Activated T-cell treated with anti-CD3 and anti-CD28 coated beads for 48 hours (primary cell): ENCODE data around the gene REXO5.
"Not testable (repeated sequence)": the region's sequence is repeated elsewhere in the genome, so short reads cannot be mapped to it uniquely, and the experiment has no call there.

Experiments
- DNase-seq: peaks from one replicate; pipeline ENCODE4 v3.0.0-alpha.2; 2020; ENCODE audit warnings: low read depth

The REXO5 gene

DNA sequence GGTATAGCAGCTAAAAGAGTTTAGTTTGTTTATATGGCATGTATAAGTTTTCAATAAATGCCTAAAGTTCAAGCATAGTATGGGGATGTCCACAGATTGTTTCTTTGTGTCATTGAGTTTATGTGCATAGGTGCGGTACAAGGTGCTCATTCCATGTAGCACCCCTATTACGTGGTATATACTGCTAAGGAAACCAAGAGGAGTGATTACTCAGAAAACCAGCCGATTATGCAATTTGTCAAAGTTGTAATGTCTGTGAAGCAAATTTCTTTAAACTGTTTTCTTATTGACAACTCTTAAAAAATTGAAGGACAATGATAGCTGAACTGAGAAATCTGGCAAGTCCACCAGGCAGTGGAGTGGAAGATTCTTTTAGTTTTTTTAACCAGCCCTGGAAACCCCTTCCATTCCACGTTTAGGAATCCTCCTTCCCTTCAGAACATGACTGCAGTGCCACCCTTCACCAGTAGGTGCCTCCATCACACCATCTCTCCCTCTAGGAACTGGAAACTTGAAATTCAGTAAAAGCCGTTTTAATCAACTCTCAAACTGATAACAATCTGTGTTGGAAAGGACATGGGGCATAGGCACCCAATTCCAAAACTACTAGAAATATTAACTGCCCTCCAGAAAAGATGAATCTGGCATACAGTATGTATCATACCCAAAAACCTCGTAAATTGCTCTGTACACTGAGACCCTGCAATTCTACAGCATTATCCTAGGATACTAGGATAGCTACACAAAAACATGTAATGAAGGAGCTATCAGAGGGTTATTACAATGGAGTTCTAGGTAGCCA lies 43.5 kb downstream of the REXO5 start:
- DNase-seq, result peak; percentile 40

DNA sequence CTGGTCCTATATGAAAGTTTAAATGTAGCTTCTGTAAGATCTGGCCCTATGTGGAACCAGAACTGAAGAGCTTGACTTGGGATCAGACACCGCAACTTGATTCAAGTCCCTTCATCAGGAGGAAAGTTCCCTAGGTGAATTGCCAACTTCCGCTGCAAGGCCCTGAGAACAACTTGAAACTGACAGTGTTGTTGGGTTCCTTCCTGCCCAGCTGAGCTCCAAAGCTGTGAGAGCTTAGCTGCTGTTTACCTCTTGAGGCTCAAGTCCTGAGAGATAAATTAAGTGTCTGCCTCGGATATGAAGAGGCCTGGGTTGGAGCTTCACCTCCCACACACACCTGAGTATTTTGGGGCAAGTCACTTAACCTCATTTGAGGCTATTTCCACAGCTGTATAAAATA lies 44.7 kb downstream of the REXO5 start:
- no peak for DNase-seq

DNA sequence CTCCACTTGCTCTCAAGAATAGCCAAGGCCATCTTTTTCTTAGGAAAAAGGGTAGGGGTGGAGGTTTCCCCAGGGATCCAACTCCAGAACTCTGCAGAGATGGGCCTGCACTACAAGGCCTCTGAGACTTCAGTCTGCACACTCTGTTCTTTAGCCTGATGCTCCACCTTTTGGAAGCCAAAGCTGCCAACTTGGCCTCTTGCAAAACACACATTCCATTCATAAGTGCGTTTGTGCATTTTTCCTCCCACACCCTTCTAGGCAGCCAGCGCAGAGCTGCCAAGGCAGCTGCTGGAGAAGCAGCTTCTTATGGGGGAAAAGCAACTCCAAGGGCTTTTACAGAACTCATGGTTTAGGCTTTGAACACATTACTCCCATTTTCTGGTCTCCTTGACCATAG lies 45.3 kb downstream of the REXO5 start:
- DNase-seq, result no peak

DNA sequence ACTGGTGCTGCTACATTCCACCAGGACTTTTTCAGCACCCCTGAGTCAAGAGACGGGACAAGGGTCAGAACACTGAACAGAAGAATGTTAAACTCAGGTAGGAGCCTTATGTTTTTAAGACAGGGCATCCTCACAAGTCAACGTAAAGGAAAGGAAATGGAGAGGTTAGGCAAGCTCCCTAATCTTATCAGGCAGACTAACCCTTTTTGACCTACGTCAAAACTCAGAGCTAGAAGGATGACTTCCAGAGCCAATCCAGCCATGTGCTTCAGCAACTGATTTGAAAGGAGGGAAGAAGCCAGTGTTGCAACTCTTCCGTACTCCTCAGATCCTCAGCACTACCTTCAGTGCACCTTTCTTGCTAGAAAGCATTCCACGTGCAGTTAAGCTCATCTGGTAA lies 46.8 kb downstream of the REXO5 start:
- DNase-seq, result no peak

DNA sequence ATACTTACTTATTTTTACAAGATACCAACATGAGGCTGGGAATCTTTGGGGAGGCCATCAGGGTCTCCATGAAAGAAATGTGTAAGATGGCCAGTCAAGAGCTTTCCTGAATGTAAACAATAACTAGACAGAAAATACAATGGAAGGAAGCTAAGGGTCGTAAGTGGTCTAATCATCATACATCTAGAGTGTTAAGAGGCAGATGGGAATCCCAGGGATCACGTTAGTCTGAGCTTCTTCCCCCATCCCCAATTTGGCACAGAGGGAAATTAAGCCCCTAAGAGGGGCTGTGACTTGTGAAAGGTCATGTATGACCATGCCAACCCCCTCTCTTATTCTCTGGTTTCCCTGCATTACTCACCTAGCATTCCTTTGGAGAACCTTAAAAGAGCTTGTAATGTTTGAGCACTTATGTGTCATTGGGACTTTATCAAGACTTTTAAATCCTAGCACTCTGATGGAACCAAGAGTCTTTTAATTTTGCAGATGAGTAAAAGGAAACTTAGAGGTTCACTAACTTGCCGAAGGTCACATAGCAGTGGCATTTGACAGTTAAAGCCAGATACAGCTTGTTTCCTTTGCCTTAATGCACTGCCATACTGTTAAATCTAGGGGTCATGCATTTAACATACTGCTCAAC lies 47.8 kb downstream of the REXO5 start:
- no peak for DNase-seq

DNA sequence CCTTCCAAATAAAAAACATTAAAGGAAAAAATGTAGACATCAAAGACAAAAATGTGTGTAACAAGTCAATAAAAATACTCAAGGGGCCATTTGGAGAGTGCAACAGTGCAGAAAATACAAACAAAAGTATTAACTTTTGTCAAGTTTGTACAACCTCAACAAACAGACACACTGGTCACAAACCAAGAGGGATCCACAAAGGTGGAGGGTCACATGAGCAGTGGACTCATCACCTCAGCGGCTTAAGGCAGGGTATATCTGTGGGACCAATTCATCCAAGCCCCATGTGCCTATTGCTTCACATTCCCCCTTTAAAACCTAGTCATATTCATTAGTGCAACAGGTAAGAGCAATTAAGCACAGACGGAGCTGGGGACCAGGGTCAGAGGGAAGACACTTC lies 48.6 kb downstream of the REXO5 start:
- DNase-seq, result no peak

DNA sequence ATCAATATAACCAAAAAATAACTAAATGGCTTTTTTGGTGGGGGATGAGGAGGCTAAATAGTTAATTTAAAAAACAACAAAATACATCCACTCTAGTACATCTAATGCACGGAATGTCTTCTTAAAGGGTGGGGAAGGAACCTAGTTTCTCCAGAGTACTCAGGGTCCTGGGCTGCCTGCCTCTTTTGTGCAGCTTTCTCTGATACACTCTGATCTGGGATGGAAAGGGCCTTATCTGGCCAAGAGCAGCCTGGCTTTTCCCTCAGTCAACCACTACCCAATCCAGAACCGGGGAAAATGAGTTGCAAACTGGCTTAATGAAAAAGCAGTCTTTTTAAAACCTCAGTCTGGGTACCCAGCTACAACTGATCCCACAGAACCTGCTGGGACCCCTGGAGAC lies 51.0 kb downstream of the REXO5 start:
- DNase-seq, result no peak

DNA sequence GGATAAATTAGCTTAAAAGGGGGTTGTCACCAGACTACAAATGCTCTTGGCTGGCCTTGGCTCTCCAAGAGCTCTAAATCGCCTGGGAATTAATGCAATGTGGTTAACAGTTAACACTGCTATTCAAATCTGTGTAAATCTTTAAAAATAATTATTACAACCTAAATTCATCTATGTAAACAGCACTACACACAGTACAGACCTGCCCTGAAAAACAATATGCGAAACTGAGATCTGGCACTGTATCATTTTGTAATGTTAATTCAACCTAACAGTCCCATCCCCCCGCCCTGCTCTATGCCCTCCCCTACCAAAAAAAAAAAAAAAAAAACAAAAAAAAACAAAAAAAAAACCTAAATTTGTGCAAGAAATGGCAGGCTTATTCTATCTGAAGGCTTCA lies 52.9 kb downstream of the REXO5 start:
- DNase-seq, result no peak

DNA sequence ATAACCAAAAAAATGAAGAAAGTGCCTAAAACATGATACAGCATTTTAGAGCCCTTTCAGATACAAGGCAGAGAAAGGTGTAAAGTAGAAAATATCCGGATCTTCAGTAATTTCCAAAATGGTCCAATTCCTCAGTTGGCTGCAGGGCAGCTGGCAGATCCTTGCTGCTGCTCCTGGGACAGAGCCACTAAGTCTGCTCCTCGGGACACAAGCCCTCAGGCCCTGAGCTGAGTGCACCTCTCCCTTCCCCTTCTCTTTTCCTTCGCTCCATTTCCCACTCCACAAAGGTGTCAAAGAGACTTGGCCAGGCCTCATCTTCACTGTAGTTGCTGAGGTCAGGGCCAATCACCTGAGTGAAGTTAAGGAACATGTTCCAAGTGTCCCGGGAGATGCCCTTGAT lies 53.4 kb downstream of the REXO5 start:
- no peak for DNase-seq

DNA sequence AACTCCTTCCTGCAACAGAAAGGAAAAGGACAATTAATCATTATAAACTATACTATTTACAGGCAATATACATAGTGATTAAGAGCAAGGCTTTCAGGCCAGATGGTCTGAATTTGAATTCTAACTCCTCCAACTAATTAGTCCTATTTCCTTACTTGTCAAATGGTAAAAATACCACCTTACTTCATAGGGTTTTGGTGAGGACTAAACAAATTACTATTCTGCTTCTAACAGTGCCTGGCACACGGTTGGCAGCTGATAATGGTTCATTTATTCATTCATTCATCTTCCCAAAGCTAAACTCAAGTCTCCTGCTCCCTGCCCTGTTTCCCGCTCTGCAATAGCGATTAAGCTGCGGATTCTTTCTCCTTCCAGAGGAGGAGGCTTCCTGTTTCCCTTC lies 54.0 kb downstream of the REXO5 start:
- no peak for DNase-seq

DNA sequence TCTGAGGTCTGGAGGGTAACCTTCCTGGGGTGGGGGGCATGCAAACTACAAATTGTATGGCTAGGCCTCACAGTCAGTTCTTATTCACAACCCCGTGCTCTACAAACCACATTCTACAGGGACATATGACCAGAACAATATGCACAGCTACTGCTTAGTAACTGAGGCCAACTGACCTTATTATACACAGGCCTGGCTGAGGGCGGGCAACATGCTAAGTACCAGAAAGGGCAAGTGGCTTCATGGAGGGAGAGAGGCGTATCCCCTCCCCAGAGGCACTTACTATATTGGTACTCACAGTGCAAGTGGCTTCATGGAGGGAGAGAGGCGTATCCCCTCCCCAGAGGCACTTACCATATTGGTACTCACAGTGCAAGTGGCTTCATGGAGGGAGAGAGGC lies 54.7 kb downstream of the REXO5 start:
- DNase-seq, result not testable (repeated sequence)

DNA sequence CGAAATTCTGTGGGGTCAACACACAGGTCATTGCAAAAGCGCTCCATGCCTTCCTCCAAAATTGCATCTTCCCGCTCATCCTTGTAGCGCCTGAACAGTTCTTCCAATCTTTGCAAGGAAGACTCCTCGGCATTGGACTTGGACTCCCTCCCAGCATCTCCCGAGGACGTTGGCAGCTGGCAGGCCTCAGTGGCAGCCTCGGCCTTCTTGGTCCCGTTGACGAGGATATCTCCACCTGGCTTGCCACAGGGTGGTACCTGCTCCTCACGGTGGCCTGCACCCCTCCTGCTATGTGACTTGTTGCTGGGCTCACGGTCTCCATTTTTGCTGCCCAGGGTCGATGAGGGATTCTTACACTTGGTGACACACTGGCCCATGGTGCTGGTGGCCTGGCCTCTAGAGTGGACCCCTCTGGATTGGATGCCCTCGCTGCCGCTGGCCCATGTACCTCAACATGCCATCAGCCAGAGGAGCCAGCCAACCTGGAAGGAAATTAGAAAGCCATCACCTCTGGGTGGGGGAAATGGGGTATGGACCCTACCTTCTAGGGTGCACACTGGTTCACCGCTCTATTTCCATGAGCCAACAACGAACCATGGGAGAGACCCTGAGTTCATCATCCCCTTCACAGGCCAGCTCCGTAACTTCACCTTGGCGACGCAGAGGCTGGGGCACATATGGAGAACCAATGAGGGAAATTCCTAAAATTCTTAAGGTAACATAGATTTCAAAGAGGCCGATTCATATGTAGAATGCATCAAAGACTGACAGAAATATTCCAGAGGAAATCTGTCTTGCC lies 56.0 kb downstream of the REXO5 start:
- no peak for DNase-seq

DNA sequence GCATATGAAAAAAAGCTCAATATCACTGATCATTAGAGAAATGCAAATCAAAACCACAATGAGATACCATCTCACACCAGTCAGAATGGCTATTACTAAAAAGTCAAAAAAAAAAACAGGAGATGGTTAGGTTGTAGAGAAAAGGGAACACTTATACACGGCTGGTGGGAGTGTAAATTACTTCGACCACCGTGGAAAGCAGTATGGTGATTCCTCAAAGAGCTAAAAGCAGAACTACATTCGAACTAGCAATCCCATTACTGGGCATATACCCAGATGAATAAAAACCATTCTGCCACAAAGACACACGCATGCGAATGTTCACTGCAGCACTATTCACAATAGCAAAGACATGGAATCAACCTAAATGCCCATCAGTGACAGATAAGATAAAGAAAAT lies 58.0 kb downstream of the REXO5 start:
- not testable (repeated sequence) for DNase-seq

DNA sequence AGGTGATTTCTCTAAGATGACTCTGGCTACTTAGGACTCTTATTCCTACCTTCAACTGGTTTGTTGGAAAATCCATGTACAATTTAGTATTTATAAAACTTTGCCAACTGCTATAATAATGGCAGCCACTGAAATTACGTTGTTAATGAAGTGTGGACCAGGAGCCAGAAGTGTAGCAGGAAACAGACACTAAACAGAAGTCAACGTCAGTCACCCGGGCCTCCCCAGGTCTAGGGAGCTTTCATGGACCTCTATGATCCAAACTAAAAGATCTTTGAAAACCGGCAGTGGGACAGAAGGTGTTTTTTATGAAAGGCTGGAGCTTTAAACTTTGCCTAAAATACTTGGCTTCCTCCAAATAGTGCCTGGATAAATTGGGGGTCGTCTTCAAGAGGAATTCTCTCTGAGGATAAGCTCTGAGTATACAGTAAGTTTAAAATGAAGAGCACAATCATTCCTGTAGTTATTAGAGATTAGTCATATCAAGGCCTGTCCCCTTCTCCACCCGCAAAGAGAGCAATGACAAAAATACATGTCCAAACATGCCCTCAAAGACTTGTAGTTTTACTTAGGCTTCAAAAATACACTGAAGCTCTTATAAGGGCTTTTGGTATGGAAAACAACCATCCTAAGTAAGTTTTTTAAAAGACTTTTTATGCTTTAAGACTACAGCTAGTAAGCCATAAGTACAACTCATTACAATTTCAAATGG lies 59.2 kb downstream of the REXO5 start:
- no peak for DNase-seq

DNA sequence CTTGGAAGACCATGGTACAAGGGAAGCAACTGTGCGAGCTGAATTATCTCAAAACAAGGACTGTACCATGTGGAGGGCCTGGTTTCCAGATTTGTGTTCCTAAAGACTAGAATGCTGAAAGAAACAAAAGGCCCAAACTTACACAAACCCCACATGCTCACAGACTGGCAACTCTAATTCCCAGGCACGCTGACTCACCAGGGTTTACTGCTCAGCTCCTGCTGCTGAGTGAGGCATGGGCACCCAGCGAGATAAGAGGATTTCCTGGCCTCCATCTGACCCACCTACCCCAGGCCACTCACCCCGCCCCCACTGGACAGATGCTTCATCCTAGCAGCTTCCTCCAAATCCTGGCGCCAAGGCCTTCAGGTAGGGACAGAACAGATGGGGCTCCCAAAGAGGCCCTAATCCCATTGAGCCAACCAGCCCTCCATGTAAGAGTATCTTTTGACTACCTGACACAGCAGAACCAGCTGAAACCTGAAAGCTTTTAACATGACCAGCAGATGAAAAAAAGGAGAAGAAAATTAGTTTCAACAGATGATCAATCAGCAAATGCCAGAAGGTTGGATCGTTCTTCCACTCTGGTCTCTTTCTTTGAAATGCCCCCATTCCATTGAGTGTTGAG lies 59.9 kb downstream of the REXO5 start:
- DNase-seq, result no peak

DNA sequence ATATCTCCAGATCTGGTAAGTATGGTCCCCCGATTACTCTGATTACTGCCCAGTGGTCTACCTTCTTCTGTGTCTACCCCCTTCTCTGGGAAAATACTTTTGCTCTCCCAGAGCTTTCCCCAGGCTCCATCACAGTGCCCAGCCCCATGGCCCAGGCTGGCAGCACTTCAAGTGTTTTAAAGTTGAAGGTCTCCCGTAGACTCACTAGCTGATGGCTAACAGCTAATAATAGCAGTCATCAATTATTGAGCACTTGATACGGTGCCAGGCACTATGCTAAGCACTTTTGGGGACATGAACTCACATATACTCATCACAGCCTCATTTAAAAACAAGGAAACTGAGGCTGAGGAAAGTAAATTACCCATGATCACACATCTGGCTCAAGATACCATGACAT lies 60.5 kb downstream of the REXO5 start:
- DNase-seq, result no peak

DNA sequence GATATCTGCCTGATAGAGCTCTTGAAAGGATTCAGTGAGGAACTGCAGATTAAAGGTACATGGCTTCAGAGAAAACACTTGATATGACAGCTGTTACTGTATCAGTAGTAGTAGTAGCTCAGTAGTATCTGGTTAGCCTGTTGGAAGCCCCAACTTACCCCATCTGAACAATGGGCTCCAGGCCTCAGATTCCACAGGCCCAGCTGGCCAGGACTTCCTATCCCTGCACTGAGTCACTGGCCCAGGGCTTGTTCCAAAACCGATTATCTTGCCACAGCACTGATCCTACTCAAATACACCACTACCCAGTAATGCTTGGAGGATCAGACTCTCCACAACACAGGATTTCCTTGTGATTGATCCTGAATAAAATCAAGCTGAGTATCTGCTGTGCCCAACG lies 61.3 kb downstream of the REXO5 start:
- DNase-seq, result no peak

DNA sequence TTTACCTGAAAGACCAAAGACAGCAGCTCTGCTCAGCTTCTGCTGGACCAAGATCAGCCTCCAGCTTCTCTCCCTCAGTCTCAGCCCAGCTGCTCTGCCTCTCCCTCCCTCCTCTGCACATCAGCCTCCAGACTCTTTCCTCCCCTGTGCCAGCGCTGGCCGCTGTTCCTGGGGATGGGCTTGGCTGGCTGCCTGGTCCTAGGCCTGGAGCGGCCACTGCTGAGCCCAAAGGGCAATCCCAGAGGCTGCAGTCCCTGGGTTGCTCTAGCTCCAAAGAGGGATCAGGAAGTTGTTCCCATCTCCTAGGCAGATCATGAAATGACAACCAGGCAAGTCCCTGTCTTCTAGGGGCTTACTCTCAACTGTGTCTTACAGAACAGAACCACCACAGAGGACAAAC lies 62.6 kb downstream of the REXO5 start:
- no peak for DNase-seq

DNA sequence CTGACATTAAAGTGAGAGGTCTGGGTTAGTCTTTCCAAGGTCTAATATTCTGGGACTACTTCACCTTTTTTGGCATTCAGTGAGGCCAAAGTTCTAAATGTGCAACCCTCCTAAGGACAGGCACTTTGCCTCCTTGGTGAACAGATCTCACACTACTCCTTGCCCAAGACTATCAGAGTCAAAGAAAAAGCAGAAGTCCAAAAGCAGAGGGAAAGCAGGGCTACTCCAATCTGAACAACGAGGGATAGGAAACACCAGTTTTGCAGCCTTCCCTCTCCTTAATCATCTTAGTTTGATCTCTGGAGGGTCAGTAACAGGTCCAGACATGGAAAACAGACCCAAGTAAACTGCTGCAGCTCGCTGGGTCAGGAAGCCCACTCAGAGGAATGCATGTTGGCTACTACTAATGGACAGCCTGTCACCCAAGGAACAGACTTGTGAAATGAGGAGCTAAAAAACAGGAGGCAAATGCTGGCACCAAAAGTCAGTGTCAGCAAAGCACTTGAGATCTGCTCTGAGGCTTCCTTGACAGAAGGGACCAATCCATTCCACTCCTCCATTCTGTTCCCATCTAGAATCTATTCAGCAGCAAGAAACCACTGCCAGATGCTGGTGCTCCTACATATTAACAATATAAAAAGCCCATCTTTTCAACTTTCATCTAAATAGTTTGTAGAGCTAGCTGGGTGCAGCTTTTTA lies 63.9 kb downstream of the REXO5 start:
- DNase-seq, result no peak

DNA sequence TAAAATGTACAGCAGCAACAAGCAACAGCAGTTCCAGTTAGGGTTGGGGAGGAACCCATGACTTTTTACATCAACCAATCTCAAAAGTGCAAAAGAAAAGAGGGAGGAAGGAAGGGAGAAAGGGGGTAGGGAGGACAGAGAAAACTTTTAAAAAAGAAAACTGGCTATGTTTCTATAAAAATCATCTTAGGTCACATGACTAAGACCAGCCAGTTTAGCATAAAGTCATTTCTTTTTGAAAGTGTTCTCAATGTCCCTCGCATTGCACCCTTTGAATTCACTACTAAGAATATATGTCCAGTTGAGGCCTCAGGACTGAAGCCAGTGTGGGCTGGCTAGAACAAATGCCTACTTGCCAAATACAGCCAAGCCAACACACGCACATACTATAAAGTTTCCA lies 64.9 kb downstream of the REXO5 start:
- no peak for DNase-seq
